Left lung (tissue), 10 donors: ENCODE measurements around the gene AOPEP. TPM values are rescaled to one million over a fixed set of nuclear protein-coding genes. Genes with fewer than 3 reads are reported as not detected.

ENCODE experiments used
- ATAC-seq: fragments of 200-7000 bp; cut with Tn5 transposase; one replicate; pipeline ENCODE4 v1.9.1; 2020; ENCODE audit warnings: moderate library complexity
- DNase-seq, 4 donors: peaks; one replicate each; pipeline ENCODE4 v3.0.0-alpha.2; 2013 to 2020
- H3K27ac ChIP-seq, 2 donors: fragments of 200-600 bp; sonication (generic) in 1 of 2; one replicate each; pipeline versions ENCODE4 v1.5.0 to v1.8.0; 2020 to 2021
- H3K27me3 ChIP-seq, 2 donors: fragments of 200-600 bp; sonication (generic) in 1 of 2; one replicate each; pipeline versions ENCODE4 v1.5.0 to v1.8.0; 2020 to 2021
- H3K36me3 ChIP-seq, 2 donors: fragments of 200-600 bp; sonication (generic) in 1 of 2; one replicate each; pipeline versions ENCODE4 v1.5.0 to v1.8.0; 2020 to 2021
- H3K4me1 ChIP-seq, 2 donors: fragments of 200-600 bp; one replicate each; pipeline ENCODE4 v1.8.0; 2021
- H3K4me3 ChIP-seq, 2 donors: fragments of 200-600 bp; sonication (generic) in 1 of 2; one replicate each; pipeline versions ENCODE4 v1.5.0 to v1.8.0; 2020 to 2021; ENCODE audit warnings: mild to moderate bottlenecking in 1 of 2
- H3K9me3 ChIP-seq, 2 donors: fragments of 200-600 bp; sonication (generic) in 1 of 2; one replicate each; pipeline versions ENCODE4 v1.5.0 to v1.8.0; 2020 to 2021
- CTCF ChIP-seq, 2 donors: fragments of 200-600 bp; sonication (generic) in 1 of 2; IDR thresholded peaks; one replicate each; pipeline versions ENCODE4 v1.5.0 to v1.8.0; 2021; ENCODE audit warnings: antibody characterized with exemption in 2 of 2
- intact Hi-C, 2 donors: fragments of 100-400 bp; cut with DNase I; formaldehyde crosslinking; loops; one replicate each; pipeline versions ENCODE4 v1.11.2 to v1.14.2; 2022
- polyA plus RNA-seq, 6 donors: library from polyadenylated mRNA; unstranded; fragments of 120-200 nt; gene quantifications; one replicate each; pipeline ENCODE4 v1.2.1, GENCODE V29; 2013; ENCODE audit not compliant: insufficient read length in 6 of 6
- total RNA-seq, 2 donors: library from RNA; stranded (reverse); fragmentation: NEBNext Ultra II Directional; extraction: Animal tissue kit (Norgen Biotek cat#: 25700); gene quantifications; one replicate each; pipeline ENCODE4 v1.2.1, GENCODE V29; 2021
- donor health status: DM: no; HTN: yes; CAD: no.
- donor health status: DM: no; HTN: no; CAD: no.

AOPEP gene
- total and polyA plus RNA-seq, 8 donors = 32.5 to 83.2 (median 39.9) TPM

GRCh38 chr9:95071925-95072324 lies 345.4 kb downstream of the AOPEP start:
- H3K4me1 ChIP-seq = peaks cover 14 to 27% of the 10 kb centered on the region in 2 donors
- H3K4me3 ChIP-seq = no peak overlapping the region
- H3K27ac ChIP-seq = peak overlapping the region in 1 of 2 donors; percentile 19
- H3K9me3 ChIP-seq = no peaks in the 10 kb centered on the region
- DNase-seq (no peak), ATAC-seq (no peak)
- intact Hi-C loops = no loop called here
- no peaks in the 10 kb centered on the region for H3K27me3 ChIP-seq
- H3K36me3 ChIP-seq = peaks cover 0 to 32% of the 10 kb centered on the region in 2 donors
- no peak for TF ChIP-seq CTCF (IDR thresholded peaks at IDR 0.05)

- intact Hi-C loops = no loop called here
- no peaks in the 10 kb centered on the region for H3K27me3 ChIP-seq
- no peak for TF ChIP-seq CTCF (IDR thresholded peaks at IDR 0.05)
- DNase-seq (no peak), ATAC-seq (peak; percentile 10)
- peaks cover 21 to 39% of the 10 kb centered on the region in 2 donors for H3K4me1 ChIP-seq
- H3K36me3 ChIP-seq = peaks cover 0 to 22% of the 10 kb centered on the region in 2 donors
- H3K4me3 ChIP-seq = no peak overlapping the region
- H3K9me3 ChIP-seq = no peaks in the 10 kb centered on the region
- H3K27ac ChIP-seq = peak overlapping the region; percentile 18 to 19
Measured at GRCh38 chr9:95073042-95073607, 346.6 kb downstream of the AOPEP start.

- Histone ChIP-seq H3K27me3 (no peaks in the 10 kb centered on the region), H3K4me1 (peaks cover 29 to 46% of the 10 kb centered on the region in 2 donors), H3K4me3 (no peak overlapping the region), H3K9me3 (no peaks in the 10 kb centered on the region), H3K27ac (no peak overlapping the region), H3K36me3 (peaks cover 0 to 17% of the 10 kb centered on the region in 2 donors)
- intact Hi-C loops = no loop called here
- DNase-seq = no peak
- no peak for TF ChIP-seq CTCF (IDR thresholded peaks at IDR 0.05)
- ATAC-seq = no peak
Measured at GRCh38 chr9:95073918-95074317, 347.4 kb downstream of the AOPEP start.

- no peak for TF ChIP-seq CTCF (IDR thresholded peaks at IDR 0.05)
- no peaks in the 10 kb centered on the region for H3K27me3 ChIP-seq
- H3K36me3 ChIP-seq = peaks cover 0 to 13% of the 10 kb centered on the region in 2 donors
- no peaks in the 10 kb centered on the region for H3K9me3 ChIP-seq
- DNase-seq (no peak), ATAC-seq (peak; percentile 8)
- intact Hi-C loops = no loop called here
- H3K4me1 ChIP-seq = peaks cover 33 to 48% of the 10 kb centered on the region in 2 donors
- H3K27ac ChIP-seq = no peak overlapping the region
- no peak overlapping the region for H3K4me3 ChIP-seq
Measured at GRCh38 chr9:95074632-95075031, 348.1 kb downstream of the AOPEP start.

- Histone ChIP-seq H3K4me1 (peaks cover 30 to 41% of the 10 kb centered on the region in 2 donors), H3K4me3 (no peak overlapping the region), H3K27ac (no peak overlapping the region), H3K9me3 (no peaks in the 10 kb centered on the region), H3K27me3 (no peaks in the 10 kb centered on the region), H3K36me3 (peaks cover 0 to 12% of the 10 kb centered on the region in 2 donors)
- ATAC-seq = no peak
- intact Hi-C loops = no loop called here
- no peak for DNase-seq
- TF ChIP-seq CTCF (IDR thresholded peaks at IDR 0.05) = no peak
Measured at GRCh38 chr9:95075700-95076099, 349.2 kb downstream of the AOPEP start.
